GM18909 (cell line): ENCODE measurements around the gene OLFML1.

Experiments
- ATAC-seq: cut with Tn5 transposase; IDR thresholded peaks from one replicate; pipeline ENCODE4 v1.9.1; 2021; ENCODE audit warnings: mild to moderate bottlenecking; ENCODE audit not compliant: unreplicated experiment, poor library complexity

The OLFML1 gene

DNA sequence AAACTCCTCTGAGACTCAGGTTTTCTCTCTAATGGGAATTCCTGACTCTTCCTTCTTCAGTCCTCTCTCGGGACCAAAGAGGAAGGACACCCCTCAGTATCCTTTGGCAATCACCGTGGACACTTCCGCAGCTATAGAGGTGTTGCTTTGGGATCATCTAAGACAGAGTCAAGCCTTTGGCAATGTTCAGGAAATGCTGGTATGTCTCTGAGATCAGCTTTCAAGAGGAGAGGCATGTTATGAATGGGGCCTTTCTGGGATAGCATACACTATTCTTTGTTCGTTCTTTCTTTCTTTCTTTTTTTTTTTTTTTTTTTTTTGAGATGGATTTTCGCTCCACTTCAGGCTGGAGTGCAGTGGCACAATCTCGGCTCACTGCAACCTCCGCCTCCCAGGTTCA is 14.2 kb upstream of the OLFML1 start:
- ATAC-seq = no peak

DNA sequence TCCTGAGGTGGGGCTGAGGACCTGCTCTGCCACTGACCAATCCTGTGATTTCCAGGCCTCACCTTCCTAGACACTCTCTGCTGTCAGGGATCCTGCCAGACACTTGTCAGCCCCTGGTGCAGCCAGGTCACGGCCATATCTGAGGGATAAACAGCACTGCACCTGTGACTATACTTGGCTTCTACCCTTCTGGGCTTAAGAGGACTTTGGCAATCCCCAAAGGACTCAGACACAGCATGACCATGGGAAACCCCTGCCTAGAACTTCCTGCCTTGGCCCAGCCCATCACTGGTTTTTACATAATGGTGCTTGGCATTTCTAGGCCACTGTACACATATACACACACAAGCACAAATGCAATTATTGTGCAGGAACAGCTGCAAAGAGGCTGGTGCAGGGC is 11.6 kb upstream of the OLFML1 start:
- ATAC-seq = peak; percentile 94

DNA sequence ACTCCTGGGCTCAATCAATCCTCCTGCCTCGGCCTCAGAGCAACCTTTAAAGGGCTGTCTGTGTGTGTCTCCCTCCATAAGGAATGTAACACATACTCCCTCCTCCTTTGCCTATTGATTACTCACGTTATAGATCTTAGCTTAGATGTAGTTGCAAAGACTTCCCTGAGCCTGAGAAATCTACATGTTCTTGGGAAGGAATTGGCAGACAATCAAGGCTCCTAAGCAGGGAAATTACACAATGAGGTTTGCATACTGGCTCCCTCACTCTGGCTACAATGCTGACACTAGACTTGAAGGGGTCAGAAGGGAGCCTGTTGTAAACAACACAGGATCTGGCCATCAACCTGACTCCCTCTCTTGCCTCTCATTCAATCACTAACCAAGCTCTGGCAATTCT is 5.2 kb upstream of the OLFML1 start:
- no peak for ATAC-seq

DNA sequence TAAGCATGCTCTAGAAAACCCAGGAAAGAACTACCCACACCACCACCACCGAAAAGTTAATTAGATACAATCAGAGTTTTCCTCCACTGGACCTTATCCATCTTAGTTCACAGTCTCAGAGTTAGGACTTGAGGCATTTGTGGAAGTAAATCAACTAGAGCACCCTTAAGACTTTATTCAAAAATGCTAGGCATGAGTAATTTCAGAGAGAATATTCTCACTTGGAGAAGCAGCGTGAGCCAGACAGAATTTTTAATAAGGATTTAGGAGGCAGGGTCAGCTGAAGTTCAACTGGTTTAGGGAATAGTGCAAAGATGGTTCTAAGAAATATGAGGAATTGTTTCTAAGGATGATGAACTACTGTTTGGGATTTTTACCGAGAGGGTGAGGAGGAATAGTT is 1.2 kb upstream of the OLFML1 start:
- no peak for ATAC-seq

DNA sequence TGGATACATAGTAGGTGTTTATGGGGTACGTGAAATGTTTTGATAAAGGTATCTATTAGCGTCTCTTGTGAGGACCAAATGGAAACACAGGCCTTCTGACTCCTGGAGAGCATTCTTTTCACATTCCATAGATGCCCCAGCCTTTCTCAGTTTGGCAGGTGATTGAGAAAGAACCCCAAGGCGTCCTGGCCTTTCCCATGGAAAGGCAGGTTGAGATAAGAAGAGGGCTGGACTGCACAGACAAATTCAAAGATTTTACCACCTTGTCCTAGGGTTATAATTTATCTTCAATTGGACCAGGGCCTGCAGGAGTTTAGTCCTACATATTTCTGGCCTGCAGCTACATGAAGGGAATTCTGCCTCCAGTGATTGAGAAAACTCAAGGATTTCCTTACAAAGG is 661 bp upstream of the OLFML1 start:
- no peak for ATAC-seq

DNA sequence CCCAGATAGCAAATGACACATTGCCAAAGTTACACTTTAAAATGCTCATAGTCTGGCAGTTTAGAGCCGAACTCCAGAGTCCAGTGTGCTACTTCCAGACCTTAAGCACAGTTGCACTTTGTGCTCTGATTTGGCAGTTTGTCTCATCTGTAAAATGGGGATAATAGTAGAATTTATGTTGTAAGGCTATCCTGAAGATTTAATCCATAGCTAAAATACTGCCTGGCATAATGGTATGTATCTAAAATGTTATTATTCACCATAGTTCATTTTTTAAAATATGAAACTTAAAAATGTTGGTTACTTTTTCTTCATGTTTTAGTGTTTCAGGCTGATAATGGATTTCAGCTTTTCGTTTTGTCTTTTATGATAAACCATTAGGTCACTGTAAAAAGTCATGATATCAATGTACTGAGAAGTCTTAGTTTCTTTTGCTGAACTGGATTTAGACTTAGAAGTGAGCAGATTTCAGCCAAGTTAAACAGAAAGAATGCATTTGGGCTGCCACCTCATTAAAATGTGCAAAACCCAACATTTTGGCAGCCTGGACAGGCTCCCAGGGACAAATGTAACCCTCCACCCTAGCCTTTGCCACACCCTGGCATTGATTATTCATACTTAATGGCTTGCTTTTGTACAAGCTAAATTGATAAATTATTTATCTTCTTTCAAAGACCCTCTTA is 933 bp downstream of the OLFML1 start:
- no peak for ATAC-seq

DNA sequence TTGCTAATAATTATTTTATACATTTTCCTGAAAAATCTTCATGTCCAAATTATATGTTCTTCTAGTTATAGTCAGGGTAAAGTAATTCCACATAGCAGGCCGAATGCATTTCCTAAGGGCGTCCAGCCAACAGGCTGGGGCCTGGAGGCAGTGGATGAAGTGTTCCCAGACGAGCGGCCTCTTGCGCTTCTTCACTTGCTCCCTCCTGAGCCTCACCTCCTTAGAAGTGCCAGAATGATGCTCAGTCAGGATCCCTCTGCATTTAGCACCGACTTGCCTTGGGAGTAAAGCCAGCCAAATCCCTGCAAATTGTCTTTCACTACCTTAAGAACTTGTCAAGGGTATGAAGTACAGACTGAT is 1.5 kb downstream of the OLFML1 start:
- no peak for ATAC-seq

DNA sequence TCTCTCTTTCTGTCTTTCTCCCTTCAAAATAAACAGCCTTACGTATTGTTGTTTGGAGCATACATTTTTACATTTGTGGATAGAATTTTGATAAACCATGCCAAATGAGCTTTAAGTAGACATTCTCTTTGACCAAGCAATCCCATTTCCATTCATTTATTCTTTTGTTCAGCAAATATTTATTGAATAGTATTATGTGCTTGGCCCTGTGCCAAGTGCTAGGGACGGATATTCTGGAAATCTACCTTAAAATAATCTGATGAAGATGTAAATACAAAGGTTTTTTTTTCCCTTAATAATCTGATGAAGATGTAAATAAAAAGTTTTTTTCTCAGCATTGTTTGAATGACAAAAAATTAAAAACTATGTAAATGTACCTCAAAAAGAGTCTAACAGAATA is 2.1 kb downstream of the OLFML1 start:
- ATAC-seq = no peak

DNA sequence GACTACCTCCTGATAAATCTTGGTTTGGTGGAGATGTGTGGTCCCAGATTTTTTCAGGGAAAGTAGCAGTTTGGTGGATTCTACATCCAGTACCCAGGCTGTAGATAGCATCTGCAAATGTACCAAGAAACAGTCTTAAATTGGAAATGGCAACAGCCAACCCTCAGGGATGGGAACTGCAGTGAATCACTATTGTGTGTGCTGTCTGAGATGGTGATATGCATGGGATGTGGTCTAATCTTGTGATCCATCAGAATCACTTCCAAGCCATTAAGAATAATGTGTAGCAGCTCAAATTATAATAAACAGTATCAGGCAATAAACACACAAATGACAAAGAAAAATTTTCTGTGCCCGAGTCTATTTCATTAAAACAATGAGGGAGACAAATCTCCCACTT is 3.4 kb downstream of the OLFML1 start:
- ATAC-seq = no peak

DNA sequence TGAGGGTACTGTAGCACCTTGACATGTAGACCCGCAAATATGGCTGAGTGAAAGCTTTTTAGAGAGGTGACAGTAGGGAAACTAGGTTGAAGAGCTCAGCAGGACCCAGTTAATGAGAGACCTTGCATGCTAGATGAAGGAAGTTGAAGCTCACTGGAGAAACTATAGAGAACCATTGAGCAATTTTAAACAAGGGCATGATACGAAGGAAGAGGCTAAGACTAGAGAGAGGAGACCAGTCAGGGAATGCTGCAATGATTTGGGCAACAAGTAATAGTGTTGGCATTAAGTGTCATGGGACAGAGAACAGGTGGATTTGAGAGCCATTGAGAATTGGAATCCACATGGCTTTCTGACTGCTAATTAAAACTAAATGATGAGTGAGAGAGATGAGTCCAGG is 4.1 kb downstream of the OLFML1 start:
- ATAC-seq = no peak

DNA sequence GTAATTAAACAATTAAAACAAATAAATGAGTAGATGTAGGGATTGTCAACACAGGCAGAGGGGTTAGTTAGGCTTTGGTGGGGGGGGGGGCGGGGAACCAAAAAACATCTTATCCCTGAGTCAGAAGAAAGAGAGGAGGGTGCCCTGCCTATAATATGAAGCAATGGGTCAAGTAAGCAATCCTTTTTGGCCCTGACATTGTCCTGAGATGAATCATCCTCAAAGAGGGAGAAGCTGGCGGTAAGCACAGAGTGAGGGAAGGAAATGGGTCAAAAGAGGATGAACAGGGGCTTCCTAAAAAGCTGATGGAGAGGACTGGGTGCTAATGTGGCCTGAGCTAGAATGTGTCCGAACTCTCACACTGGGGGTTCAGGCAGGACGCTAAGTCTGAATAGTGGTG is 4.7 kb downstream of the OLFML1 start:
- no peak for ATAC-seq

DNA sequence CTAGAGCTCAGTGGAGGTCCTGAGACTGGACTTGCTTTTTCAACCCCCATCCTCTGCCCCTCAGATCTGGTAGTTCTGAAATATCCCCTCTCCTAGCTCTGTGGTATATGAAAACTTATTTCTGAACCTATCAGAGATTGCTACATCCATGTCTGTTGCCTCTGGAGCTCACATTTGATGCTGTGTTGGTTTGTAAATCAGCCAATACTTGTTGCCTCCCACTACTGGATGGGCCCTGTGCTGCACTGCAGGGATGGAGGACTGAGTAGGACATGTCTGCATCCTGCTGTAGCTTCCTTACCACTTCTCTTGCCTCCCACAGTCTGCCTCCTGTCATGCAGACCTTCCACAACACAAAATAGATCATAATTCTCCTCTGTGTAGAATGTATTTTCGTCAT is 5.2 kb downstream of the OLFML1 start:
- ATAC-seq = no peak

DNA sequence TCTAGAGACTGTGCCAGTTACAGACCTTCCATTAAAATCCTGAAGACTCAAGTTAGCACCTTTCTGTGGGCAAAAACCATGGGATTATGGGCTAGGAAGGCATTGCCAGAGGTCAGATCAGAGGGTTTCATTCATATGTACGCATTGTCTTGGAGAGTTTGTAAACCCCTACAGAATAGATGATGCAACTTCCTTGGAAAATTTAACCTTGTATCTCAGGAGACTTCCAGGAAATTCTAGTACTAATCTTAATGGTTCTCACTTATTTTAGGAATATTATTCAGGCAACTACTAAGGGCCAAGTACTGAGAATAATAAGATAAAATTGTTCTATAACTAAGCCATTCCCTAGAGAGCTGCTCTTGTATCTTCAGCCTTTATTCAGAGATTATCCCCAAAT is 6.9 kb downstream of the OLFML1 start:
- no peak for ATAC-seq

DNA sequence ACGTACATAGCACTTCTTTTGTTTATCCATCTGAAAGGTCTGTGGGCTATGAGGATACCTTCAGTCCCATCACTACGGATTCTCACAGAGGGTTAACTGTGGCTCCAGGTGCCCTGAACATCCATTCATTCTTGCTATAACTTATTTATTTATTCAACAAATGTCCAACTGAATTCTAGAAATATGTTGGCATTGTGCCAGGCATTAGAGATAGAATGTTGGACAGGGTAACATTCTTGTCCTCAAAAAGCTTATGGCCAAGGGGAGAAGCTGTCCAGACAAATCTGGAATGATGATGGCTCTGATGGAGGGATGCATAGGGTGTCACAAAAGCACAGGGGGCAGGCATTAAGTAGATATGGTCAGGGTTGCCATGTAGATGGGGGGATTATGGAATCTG is 8.4 kb downstream of the OLFML1 start:
- ATAC-seq = no peak

DNA sequence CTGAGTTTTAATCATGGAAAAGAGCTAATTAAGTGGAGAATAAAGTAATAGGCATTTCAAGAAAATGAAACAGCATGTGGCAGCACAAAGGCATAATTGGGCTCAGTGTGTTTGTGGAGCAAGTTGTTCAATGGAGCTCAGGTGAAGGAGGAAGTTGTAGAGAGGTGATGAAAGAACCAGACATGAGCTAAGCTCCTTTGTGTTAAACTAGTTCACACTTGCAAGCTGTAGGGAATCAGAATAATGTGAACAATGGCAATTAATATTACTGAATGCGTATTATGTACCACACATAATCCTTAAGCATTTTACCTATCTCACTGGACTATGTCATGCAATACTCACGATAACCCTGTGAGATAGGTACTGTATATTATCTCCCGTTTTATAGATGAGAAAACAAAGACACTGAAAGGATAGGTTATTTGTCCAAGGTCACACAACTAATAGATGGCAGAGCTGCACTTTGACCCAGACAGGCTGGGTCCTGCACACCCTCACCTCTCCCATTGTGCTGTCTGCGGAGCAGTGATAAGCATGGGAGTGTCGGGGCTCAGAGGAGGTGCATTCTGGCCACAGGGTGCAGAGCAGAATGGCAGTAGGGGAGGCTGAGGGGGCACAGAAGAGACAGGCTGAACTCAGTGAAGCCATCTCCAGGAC is 8.9 kb downstream of the OLFML1 start:
- no peak for ATAC-seq

DNA sequence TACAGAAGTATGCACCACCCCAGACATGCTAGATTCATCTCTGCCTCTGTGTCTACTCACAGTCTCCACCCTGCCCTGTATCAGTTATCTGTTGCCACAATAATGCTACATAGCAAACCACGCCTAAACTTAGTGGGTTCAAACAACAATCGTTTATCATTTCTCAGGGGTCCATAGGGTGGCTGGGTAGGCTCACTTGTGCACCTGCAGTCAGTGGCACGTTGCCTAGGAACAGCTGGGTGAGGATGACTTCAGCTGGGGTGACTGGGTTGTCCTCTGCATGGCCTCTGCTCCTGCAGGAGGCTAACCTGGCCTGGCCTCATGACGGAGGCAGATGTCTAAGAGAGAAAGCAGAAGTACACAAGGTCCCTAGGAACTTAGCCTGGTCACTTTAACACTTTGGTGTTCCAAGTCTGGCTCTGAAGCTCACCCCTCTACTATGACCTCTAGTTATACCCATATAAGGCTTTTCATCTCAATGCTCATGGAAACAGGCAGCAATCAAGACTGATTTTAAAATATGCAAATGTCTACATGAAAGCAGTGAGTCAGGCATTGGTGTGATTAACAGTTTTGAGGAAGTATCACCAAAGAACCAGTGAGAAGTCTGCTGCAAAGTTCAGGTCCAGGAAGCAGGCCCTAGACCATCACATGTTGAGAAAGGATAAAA is 10.7 kb downstream of the OLFML1 start:
- ATAC-seq = peak; percentile 92

DNA sequence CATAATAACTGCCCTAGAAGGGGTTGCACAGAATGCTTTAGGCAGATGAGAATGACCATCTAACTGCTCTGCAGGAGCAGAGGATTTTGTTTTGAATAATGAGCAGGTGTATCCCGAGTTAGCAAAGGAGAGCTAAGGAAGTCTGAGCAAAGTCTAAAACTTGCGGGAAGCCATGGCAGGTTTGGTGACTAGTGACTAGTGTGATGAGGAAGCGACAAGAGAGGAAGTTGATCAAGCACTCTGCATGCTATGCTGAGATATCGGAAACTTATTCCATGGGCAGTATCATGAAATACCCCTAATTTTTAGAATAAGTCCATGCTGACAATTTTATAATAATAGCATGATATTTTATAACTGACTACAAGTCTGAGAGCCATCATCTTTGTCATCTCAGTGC is 12.9 kb downstream of the OLFML1 start:
- no peak for ATAC-seq

DNA sequence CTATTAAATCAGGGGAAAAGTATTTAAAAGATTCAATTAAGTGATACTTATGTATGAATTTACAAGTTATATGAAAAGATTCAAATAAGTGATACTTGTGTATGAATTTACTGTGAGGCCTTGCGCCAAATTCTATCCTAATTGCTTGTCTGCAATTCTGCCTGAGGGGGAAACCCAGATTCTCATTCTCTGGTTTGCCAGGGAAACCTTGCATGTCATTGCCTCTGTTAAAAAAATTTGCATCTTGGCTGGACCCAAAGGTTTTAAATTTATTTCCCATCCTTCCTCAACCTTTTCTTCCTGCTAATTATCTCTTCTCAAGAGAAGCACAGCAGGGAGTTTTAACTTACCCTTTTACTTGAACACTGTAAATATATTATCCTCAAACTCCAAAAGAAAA is 13.8 kb downstream of the OLFML1 start:
- no peak for ATAC-seq

DNA sequence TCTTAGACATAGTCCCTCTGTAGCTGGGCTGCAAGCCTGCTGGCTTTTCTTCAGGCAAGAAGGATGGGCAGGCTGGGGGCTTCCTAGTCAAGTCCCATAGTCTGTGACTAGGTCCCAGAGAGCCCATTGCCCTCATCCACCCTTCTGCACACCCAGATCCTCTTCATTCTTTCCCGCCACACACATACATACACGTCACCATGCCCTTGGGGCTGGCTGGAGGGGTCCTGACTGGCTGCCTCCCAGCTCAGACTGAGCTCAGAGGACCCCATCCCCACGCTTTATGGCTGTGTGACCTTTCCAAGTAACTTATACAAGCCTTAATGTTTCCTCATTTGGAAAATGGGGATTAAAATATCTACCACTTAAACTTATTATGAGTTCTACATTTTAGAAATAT is 14.9 kb downstream of the OLFML1 start:
- no peak for ATAC-seq

DNA sequence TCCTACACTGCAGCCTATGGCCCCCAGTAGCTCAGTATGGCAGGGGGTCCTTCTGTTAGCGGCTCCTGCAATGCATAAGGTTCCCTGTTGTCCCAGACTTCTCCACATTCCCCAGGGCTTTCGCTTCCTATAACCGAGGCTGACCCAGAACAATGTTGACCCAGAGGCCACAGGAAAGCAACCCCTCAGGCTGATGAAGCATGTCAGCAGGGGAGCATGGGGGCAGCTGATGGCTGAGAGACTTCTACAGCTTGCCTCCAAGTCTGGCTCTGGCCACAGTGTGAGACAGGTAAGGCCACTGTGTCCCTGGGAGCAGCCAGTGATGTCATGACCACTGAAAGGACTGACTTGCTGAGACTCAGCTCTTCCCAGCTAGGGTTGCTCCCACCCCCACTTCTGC is 15.9 kb downstream of the OLFML1 start:
- ATAC-seq = no peak

DNA sequence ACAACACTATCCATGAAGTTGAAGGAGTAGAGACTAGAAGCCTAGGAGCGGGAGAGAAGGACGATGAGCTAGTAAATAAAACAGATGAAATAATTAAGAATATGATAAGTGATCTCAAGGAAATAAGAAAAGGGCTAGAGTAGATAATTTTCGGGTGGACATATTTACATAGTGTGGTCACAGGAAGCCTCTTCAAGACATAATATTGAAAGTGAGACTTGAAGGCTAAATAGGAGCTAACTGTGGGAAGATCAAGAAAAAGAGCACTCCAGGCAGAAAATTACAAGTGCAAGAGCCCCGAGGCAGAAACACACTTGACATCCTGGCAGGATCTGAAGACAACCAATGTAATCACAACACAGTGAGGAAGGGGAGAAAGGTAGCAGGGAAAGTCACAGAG is 16.6 kb downstream of the OLFML1 start:
- no peak for ATAC-seq

DNA sequence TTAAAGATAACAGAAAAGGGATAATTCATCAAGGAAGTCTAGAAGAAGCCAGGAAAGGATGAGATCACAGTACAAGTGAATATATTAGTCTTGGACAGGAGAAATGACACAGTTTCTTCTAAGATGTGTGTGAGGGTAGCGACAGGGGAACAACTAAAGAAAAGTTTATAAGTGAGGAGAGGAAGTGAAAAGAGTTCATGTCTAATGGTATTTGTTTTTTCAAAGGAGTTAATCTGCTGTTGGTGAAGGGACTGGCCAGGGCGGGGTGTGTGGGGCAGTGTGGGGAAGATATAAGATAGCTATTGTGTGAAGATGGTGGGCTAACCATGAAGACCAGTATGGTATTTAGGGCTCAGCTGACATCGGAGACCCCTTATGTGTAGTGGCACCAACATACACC is 20.9 kb downstream of the OLFML1 start:
- no peak for ATAC-seq
